Stimulated activated CD4-positive, alpha-beta T cell treated with anti-CD3 and anti-CD28 coated beads, Interleukin-2, amount 100 ng/mL, for 24 hours (primary cell): Measurements from ENCODE around the gene ANAPC16.
"Not testable (repeated sequence)": the region's sequence is repeated elsewhere in the genome, so short reads cannot be mapped to it uniquely, and the experiment has no call there.

Experiments
- DNase-seq, 2 donors: peaks; one replicate each; pipeline ENCODE4 v3.0.0-alpha.2; 2020

Gene ANAPC16

GRCh38 chr10:72215611-72216549 is at the start of gene ANAPC16, which contains the start of gene ASCC1:
ANAPC16 (plus strand) TSS chr10:72216012; CDS start chr10:72223915, 7,903 bp downstream.
ASCC1 (minus strand) TSS chr10:72216276; CDS start chr10:72213298, 2,978 bp downstream.
- DNase-seq: peak; percentile 95

GRCh38 chr10:72167118-72167517 is 48.7 kb upstream of the ANAPC16 start:
- no peak for DNase-seq

GRCh38 chr10:72170263-72170662 is 45.5 kb upstream of the ANAPC16 start:
- no peak for DNase-seq

GRCh38 chr10:72170733-72171132 is 45.1 kb upstream of the ANAPC16 start:
- no peak for DNase-seq

GRCh38 chr10:72171175-72171630 is 44.6 kb upstream of the ANAPC16 start:
- DNase-seq: no peak

- DNase-seq: no peak
Measured at GRCh38 chr10:72173262-72173618, 42.6 kb upstream of the ANAPC16 start.

GRCh38 chr10:72173619-72174296 is 42.1 kb upstream of the ANAPC16 start:
- no peak for DNase-seq

GRCh38 chr10:72174297-72174662 is 41.5 kb upstream of the ANAPC16 start:
- DNase-seq: no peak

- no peak for DNase-seq
Measured at GRCh38 chr10:72175149-72175548, 40.7 kb upstream of the ANAPC16 start.

- DNase-seq: no peak
Measured at GRCh38 chr10:72176701-72177100, 39.1 kb upstream of the ANAPC16 start.

GRCh38 chr10:72177454-72177853 is 38.4 kb upstream of the ANAPC16 start:
- DNase-seq: no peak

GRCh38 chr10:72184156-72184555 is 31.7 kb upstream of the ANAPC16 start:
- no peak for DNase-seq

- no peak for DNase-seq
Measured at GRCh38 chr10:72186258-72186981, 29.4 kb upstream of the ANAPC16 start.

GRCh38 chr10:72186982-72187330 is 28.9 kb upstream of the ANAPC16 start:
- DNase-seq: no peak

- DNase-seq: no peak
Measured at GRCh38 chr10:72194949-72195348, 20.9 kb upstream of the ANAPC16 start.

- DNase-seq: no peak
Measured at GRCh38 chr10:72200883-72201282, 14.9 kb upstream of the ANAPC16 start.

GRCh38 chr10:72201293-72201692 is 14.5 kb upstream of the ANAPC16 start:
- DNase-seq: no peak

- no peak for DNase-seq
Measured at GRCh38 chr10:72204296-72204695, 11.5 kb upstream of the ANAPC16 start.

- no peak for DNase-seq
Measured at GRCh38 chr10:72204724-72205123, 11.1 kb upstream of the ANAPC16 start.

- no peak for DNase-seq
Measured at GRCh38 chr10:72206511-72207229, 9.1 kb upstream of the ANAPC16 start.

- DNase-seq: not testable (repeated sequence)
Measured at GRCh38 chr10:72208526-72208925, 7.3 kb upstream of the ANAPC16 start.

GRCh38 chr10:72211381-72211780 is 4.4 kb upstream of the ANAPC16 start:
- not testable (repeated sequence) for DNase-seq

- not testable (repeated sequence) for DNase-seq
Measured at GRCh38 chr10:72211832-72212231, 4.0 kb upstream of the ANAPC16 start.
